ENCODE results near the gene UTP18.

- no peak for TF ChIP-seq EP300 (IDR thresholded peaks at IDR 0.05; ENCODE audit: borderline replicate concordance)
- TF ChIP-seq TAF1 (IDR thresholded peaks at IDR 0.05; ENCODE audit: low read depth): no peak
- no peak for TF ChIP-seq YY1 (IDR thresholded peaks at IDR 0.05; ENCODE audit: low read depth)
- TF ChIP-seq TEAD4 (IDR thresholded peaks at IDR 0.05): no peak
- TF ChIP-seq EGR1 (IDR thresholded peaks at IDR 0.05): no peak
- no peak for TF ChIP-seq CREB1 (IDR thresholded peaks at IDR 0.05; ENCODE audit: low read depth)
These were observed 18.8 kb downstream of the UTP18 start for GRCh38 chr17:51279183-51279582.
